Sciatic nerve (tissue), 2 donors: Measurements from ENCODE around the gene VPS25. TPM values are rescaled to one million over a fixed set of nuclear protein-coding genes. Genes with fewer than 3 reads are reported as not detected.
"Not testable (repeated sequence)": the region's sequence is repeated elsewhere in the genome, so short reads cannot be mapped to it uniquely, and the experiment has no call there.

Experiments used
- ATAC-seq: fragments of 200-7000 bp; cut with Tn5 transposase; one replicate; pipeline ENCODE4 v1.9.1; 2020; ENCODE audit warnings: mild to moderate bottlenecking, moderate library complexity
- DNase-seq: peaks from one replicate; pipeline ENCODE4 v3.0.0-alpha.2; 2020; ENCODE audit warnings: low spot score
- intact Hi-C: fragments of 100-400 bp; cut with DNase I; formaldehyde crosslinking; loops from one replicate; pipeline ENCODE4 v1.14.2; 2022
- total RNA-seq: library from RNA; stranded (reverse); fragmentation: NEBNext Ultra II Directional; extraction: Animal tissue kit (Norgen Biotek cat#: 25700); gene quantifications from one replicate; pipeline ENCODE4 v1.2.1, GENCODE V29; 2021
- donor health status: DM: no; HTN: no; CAD: no.
- donor health status: DM: no; HTN: no; CAD: no.

The VPS25 gene
- 24.8 TPM for total RNA-seq

- intact Hi-C loops = no loop called here
- peak; percentile 84 for DNase-seq
- ATAC-seq = peak; percentile 97
Measured at GRCh38 chr17:42773290-42774035, at the start of gene VPS25. Gene VPS25 (plus strand): TSS chr17:42773449. CDS start chr17:42773476, 27 bp downstream.

- intact Hi-C loops = no loop called here
- DNase-seq = no peak
- ATAC-seq = no peak
Measured at GRCh38 chr17:42723636-42724035, 49.6 kb upstream of the VPS25 start.

- DNase-seq = no peak
- intact Hi-C loops = no loop called here
- no peak for ATAC-seq
Measured at GRCh38 chr17:42725143-42725542, 48.1 kb upstream of the VPS25 start.

GRCh38 chr17:42740699-42741098 is 32.5 kb upstream of the VPS25 start:
- no peak for ATAC-seq
- intact Hi-C loops = no loop called here
- DNase-seq = no peak

- ATAC-seq, DNase-seq, intact Hi-C loops: not testable (repeated sequence)
Measured at GRCh38 chr17:42742916-42743315, 30.3 kb upstream of the VPS25 start.

- intact Hi-C loops = no loop called here
- ATAC-seq (no peak), DNase-seq (no peak)
Measured at GRCh38 chr17:42743595-42744282, 29.5 kb upstream of the VPS25 start.

GRCh38 chr17:42744283-42744805 is 28.9 kb upstream of the VPS25 start:
- peak; percentile 72 for ATAC-seq
- DNase-seq = peak; percentile 88
- intact Hi-C loops = no loop called here

GRCh38 chr17:42744806-42745617 is 28.2 kb upstream of the VPS25 start, which contains the start of gene EZH1:
Gene EZH1 (minus strand): TSS chr17:42745040. CDS start chr17:42728941, 16,099 bp downstream.
- ATAC-seq = peak; percentile 86
- DNase-seq = peak; percentile 92
- intact Hi-C loops = no loop called here

- intact Hi-C loops = no loop called here
- ATAC-seq (peak; percentile 81), DNase-seq (peak; percentile 72)
Measured at GRCh38 chr17:42748202-42748907, 24.9 kb upstream of the VPS25 start.

GRCh38 chr17:42748908-42749798 is 24.1 kb upstream of the VPS25 start:
- DNase-seq = no peak
- intact Hi-C loops = no loop called here
- ATAC-seq = peak; percentile 67

GRCh38 chr17:42750739-42751344 is 22.4 kb upstream of the VPS25 start:
- intact Hi-C loops = no loop called here
- DNase-seq (no peak), ATAC-seq (no peak)

- intact Hi-C loops = no loop called here
- DNase-seq (no peak), ATAC-seq (no peak)
Measured at GRCh38 chr17:42751628-42752027, 21.6 kb upstream of the VPS25 start.

GRCh38 chr17:42754782-42755181 is 18.5 kb upstream of the VPS25 start:
- intact Hi-C loops = no loop called here
- DNase-seq (peak; percentile 81), ATAC-seq (peak; percentile 97)

GRCh38 chr17:42759982-42760651 is 13.1 kb upstream of the VPS25 start:
- intact Hi-C loops = no loop called here
- peak; percentile 48 for ATAC-seq
- no peak for DNase-seq

- intact Hi-C loops = no loop called here
- DNase-seq (no peak), ATAC-seq (peak; percentile 62)
Measured at GRCh38 chr17:42760652-42761581, 12.3 kb upstream of the VPS25 start, which contains the start of gene RAMP2. Gene RAMP2 (plus strand): TSS chr17:42761227. CDS start chr17:42761262, 35 bp downstream.

GRCh38 chr17:42761638-42762037 is 11.6 kb upstream of the VPS25 start:
- intact Hi-C loops = loop anchor here (2.0 kb wide), 1 partner anchor 43 kb away; no protein-coding TSS in a partner anchor
- ATAC-seq = peak; percentile 21
- no peak for DNase-seq
